Measurements from ENCODE around the gene EDDM13. TPM values are rescaled to one million over a fixed set of nuclear protein-coding genes. Genes with fewer than 3 reads are reported as not detected.

Gene EDDM13
- total RNA-seq, 2 experiments from 2014 or later, result not detected

GRCh38 chr19:56341948-56342347 is 69.4 kb downstream of the EDDM13 start:
- Mint-ChIP-seq H3K4me1 (ENCODE audit: low read depth) (no peaks in the 10 kb centered on the region), H3K4me3 (no peak overlapping the region), H3K27ac (no peak overlapping the region), H3K27me3 (peaks cover 17% of the 10 kb centered on the region), H3K9me3 (no peaks in the 10 kb centered on the region), H3K36me3 (ENCODE audit: low read depth) (peaks cover 4% of the 10 kb centered on the region)
- CTCF ChIA-PET, result no interaction called here
- no peak for TF ChIP-seq CTCF (IDR thresholded peaks at IDR 0.05)
- Histone ChIP-seq H3K27me3 (ENCODE audit: control insufficient read depth in 1 of 2, insufficient read depth in 2 of 2, low read length in 2 of 2) (peaks cover 0 to 4% of the 10 kb centered on the region in 2 experiments), H3K4me1 (ENCODE audit: insufficient read depth, low read length) (no peaks in the 10 kb centered on the region), H3K9me3 (ENCODE audit: control insufficient read depth in 1 of 2, insufficient read depth in 1 of 2, low read length in 2 of 2) (peaks cover 0 to 2% of the 10 kb centered on the region in 2 experiments), H3K36me3 (ENCODE audit: insufficient read depth, low read length) (no peaks in the 10 kb centered on the region), H3K4me3 (ENCODE audit: low read length) (no peak overlapping the region), H3K27ac (ENCODE audit: low read depth in 1 of 2, low read length in 2 of 2) (no peak overlapping the region)
- POLR2A ChIA-PET, result no interaction called here
- intact Hi-C loops (cut with DNase I, micrococcal nuclease), result no loop called here
- ATAC-seq (ENCODE audit: poor library complexity), result no peak
- DNase-seq, result no peak

- H3K4me1 Mint-ChIP-seq (ENCODE audit: low read depth), result peaks cover 7% of the 10 kb centered on the region
- peaks cover 12% of the 10 kb centered on the region for H3K27me3 Mint-ChIP-seq
- ChIA-PET CTCF (interaction anchor here (1.4 kb wide), 1 partner anchor 281 kb away, joined by 3 read pairs; no protein-coding TSS in a partner anchor), POLR2A (no interaction called here)
- intact Hi-C loops (cut with DNase I, micrococcal nuclease), result no loop called here
- no peaks in the 10 kb centered on the region for H3K9me3 ChIP-seq (ENCODE audit: control insufficient read depth in 1 of 2, insufficient read depth in 1 of 2, low read length in 2 of 2)
- peaks cover 0 to 4% of the 10 kb centered on the region in 2 experiments for H3K27me3 ChIP-seq (ENCODE audit: control insufficient read depth in 1 of 2, insufficient read depth in 2 of 2, low read length in 2 of 2)
- no peaks in the 10 kb centered on the region for H3K36me3 Mint-ChIP-seq (ENCODE audit: low read depth)
- H3K4me3 ChIP-seq (ENCODE audit: low read length), result no peak overlapping the region
- no peaks in the 10 kb centered on the region for H3K36me3 ChIP-seq (ENCODE audit: insufficient read depth, low read length)
- ATAC-seq (ENCODE audit: poor library complexity), result no peak
- H3K4me3 Mint-ChIP-seq, result no peak overlapping the region
- no peaks in the 10 kb centered on the region for H3K4me1 ChIP-seq (ENCODE audit: insufficient read depth, low read length)
- no peaks in the 10 kb centered on the region for H3K9me3 Mint-ChIP-seq
- no peak for TF ChIP-seq CTCF (IDR thresholded peaks at IDR 0.05)
- H3K27ac ChIP-seq (ENCODE audit: low read depth in 1 of 2, low read length in 2 of 2), result no peak overlapping the region
- DNase-seq, result no peak
- no peak overlapping the region for H3K27ac Mint-ChIP-seq
These were observed 74.7 kb downstream of the EDDM13 start for GRCh38 chr19:56347163-56347778.

- Mint-ChIP-seq H3K36me3 (ENCODE audit: low read depth) (no peaks in the 10 kb centered on the region), H3K4me1 (ENCODE audit: low read depth) (peaks cover 7% of the 10 kb centered on the region), H3K27me3 (peaks cover 1% of the 10 kb centered on the region), H3K4me3 (no peak overlapping the region), H3K27ac (no peak overlapping the region), H3K9me3 (no peaks in the 10 kb centered on the region)
- H3K4me1 ChIP-seq (ENCODE audit: insufficient read depth, low read length), result no peaks in the 10 kb centered on the region
- ChIA-PET POLR2A (no interaction called here), CTCF (no interaction called here)
- H3K36me3 ChIP-seq (ENCODE audit: insufficient read depth, low read length), result no peaks in the 10 kb centered on the region
- no peak for ATAC-seq (ENCODE audit: poor library complexity)
- no peaks in the 10 kb centered on the region for H3K9me3 ChIP-seq (ENCODE audit: control insufficient read depth in 1 of 2, insufficient read depth in 1 of 2, low read length in 2 of 2)
- intact Hi-C loops (cut with DNase I, micrococcal nuclease), result no loop called here
- no peak overlapping the region for H3K4me3 ChIP-seq (ENCODE audit: low read length)
- DNase-seq, result peak in 2 of 14 experiments; percentile 16 to 23
- no peaks in the 10 kb centered on the region for H3K27me3 ChIP-seq (ENCODE audit: control insufficient read depth in 1 of 2, insufficient read depth in 2 of 2, low read length in 2 of 2)
- no peak overlapping the region for H3K27ac ChIP-seq (ENCODE audit: low read depth in 1 of 2, low read length in 2 of 2)
- peak; percentile 16 for TF ChIP-seq CTCF (IDR thresholded peaks at IDR 0.05)
These were observed 75.8 kb downstream of the EDDM13 start for GRCh38 chr19:56348289-56348877.
